Stimulated activated naive CD4-positive, alpha-beta T cell treated with Interleukin-2 at 50 U/mL for 16 hours (primary cell): Measurements from ENCODE around the gene HOXA3.

ENCODE experiments used
- DNase-seq: peaks from one replicate; lab custom pipeline; 2025; lab: John Stamatoyannopoulos, UW

HOXA3 gene

GRCh38 chr7:27091105-27091504, 61.3 kb downstream of the HOXA3 start:
- no peak for DNase-seq

DNA sequence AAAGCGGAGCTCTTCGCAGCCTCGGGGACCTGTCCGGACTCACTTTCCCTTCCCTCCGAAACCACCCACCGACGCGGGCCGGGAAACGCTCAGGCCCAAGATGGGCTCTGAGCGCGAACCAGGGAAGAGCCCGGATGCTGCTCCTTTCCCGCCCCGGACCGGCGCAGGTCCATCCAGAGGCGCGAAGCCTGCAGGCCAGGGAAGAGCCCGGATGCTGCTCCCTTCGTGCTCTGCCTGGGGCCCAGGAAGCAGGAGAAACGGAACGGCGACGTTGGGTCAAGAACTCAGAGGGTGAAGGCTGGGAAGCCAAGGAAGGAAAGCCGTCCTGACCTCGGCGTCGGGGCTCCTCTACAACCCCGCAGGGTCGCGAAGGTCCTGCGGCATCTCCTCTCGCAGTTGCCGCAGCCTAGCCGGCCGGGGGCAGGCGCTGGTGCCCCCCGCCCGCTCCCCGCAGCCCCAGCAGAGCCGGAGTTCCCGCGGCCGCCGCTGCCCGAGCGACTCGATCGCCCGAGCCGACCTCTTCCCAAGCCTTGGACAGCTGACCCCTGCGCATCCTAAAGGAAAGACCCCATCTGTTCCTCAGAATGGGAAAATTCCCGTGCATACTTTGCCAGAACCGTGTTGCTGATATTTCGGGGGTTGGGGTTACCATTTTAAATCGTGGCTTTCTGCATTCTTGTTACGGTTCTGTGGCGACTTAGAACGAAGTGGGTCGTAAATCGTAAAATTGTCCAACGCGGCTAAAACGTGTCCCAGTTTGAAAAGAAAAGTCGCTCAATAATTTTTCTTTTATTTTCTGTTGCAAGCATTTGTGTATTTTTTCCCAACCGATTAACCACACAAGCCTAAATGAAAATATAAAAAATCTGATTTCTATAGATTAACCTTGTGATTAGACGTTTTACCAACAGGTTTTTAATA, 64.1 kb downstream of the HOXA3 start:
- no peak for DNase-seq

- DNase-seq = no peak
Measured at GRCh38 chr7:27083646-27084045, 68.7 kb downstream of the HOXA3 start.

- DNase-seq = no peak
Measured at GRCh38 chr7:27082171-27082570, 70.2 kb downstream of the HOXA3 start.

DNA sequence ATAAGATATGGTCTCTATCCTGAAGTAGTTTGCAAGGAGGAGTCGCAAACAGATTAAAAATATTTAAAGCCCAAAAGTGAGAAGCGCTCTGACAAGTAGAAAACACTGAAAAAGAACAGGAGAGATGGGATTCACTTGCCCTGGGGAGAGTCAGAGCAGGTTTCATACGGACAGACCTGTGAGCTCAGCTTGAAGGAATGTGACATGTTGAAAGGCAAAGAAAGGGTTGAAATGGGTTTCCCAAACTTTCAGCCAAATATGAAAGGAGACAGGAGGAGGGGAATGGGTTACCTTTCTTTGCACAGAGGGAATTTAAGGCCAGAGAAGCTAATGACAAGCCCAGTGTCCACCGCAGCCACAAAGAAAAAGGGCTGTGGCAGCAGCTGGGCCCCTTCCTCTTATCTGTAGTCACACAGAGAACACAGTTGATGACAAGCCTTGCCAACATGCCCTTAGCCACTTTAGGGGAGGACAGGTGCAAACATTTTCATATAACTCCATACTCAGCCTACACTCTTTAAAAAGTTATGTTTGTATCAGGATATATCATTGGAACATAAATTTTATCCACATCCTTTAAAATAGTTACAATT, 71.4 kb downstream of the HOXA3 start:
- DNase-seq = no peak

GRCh38 chr7:27079234-27079975, 73.0 kb downstream of the HOXA3 start:
- DNase-seq = no peak

DNA sequence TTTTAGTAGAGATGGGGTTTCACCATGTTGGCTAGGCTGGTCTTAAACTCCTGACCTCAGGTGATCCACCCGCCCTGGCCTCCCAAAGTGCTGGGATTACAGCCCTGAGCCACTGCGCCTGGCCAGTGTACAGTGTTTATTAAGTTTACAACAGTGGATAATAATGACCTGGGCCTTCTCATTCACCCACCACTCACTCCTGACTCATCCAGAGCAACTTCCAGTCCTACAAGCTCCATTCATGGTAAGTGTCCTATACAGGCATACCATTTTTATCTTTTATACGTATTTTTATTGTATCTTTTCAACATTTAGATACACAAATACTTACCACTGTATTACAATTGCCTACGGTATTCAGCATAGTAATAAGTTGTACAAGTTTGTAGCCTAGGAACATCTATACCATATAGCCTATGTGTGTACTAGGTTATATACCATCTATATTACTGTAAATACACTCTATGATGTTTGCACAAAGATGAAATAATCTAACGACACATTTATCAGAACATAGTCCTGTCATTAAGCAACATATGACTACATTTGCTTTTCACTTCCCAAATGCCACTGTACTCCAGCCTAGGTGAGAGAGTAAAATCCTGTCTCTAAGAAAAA, 73.7 kb downstream of the HOXA3 start:
- no peak for DNase-seq

GRCh38 chr7:27073076-27073475, 79.3 kb downstream of the HOXA3 start:
- DNase-seq = no peak

- no peak for DNase-seq
Measured at GRCh38 chr7:27071622-27072390, 80.6 kb downstream of the HOXA3 start.

DNA sequence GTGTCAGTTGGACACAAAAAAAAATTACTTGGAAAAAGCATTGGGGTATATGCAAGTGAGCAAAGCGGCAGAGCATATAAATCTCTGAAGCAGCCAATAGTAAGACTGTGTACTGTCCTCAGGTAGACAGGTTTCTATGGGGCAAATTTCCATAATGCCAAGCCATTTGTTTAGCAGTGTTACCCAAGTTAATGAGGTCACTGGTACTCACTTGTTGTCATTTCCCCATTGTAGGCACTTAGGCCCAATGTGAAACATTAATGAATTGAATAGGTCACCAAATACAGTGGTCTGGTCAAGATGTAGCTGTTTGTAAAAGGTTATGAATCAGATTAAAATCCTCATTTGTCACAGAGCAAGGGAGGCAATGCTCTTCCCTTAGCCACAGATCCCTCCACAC, 84.1 kb downstream of the HOXA3 start:
- DNase-seq = no peak

- no peak for DNase-seq
Measured at GRCh38 chr7:27066148-27066547, 86.2 kb downstream of the HOXA3 start.

DNA sequence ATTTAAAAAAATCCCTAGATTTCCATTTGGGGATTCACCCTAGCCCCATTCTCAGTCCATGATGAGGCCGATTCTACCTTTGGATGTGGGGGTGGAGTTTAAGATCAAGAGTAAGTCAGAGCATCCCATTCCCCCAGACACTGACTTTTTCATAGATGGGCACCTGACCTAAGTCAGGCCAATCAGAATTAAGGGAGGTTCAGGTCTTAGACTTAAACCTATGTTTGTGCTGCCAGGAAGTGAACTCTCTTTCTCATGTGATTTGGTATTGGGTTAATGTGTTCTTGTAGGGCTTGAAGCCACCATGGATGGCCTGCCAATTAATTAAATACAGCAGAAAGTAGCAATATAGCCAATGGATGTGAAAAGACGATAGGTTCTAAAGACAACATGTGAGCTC, 86.7 kb downstream of the HOXA3 start:
- DNase-seq = no peak

- DNase-seq = no peak
Measured at GRCh38 chr7:27064661-27065060, 87.7 kb downstream of the HOXA3 start.

DNA sequence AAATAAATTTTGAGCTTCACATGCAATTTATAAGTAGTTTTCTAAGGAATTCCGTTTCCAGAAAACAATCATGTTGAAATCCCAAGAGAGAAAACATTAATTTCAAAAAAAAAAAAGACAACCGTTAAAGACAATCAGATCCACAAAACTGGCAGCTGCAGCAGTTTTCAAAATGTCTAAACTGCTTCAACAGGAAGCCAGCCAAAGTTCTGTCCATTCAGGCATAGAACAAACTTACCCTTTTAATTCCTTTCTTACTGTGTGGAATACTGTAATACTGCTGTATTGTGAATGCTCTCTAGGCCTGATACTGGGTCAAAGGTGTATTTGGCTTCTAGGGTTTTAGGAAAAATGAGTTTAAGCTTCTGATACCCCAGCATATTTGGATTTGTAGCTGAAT, 88.2 kb downstream of the HOXA3 start:
- DNase-seq = no peak

DNA sequence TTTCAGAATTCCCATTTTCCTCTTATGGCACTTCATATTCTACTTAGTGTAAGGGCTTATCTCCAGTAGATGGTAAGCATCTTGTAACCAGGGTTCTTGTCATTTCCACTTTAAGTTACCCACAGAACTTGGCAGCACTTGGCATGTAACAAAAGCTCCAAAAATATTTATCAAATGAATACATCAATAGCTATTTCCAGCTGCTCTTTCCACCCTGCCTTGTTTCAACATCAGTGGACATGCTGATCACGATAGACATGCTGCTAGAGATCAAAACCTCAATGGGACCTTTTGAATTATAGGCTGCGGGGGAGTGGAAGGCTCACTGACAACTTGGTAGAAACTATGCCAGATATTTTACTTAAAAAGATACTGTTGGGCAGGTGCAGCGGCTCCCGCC, 89.4 kb downstream of the HOXA3 start:
- DNase-seq = no peak
